ENCODE results near the gene AKT1S1.

DNA sequence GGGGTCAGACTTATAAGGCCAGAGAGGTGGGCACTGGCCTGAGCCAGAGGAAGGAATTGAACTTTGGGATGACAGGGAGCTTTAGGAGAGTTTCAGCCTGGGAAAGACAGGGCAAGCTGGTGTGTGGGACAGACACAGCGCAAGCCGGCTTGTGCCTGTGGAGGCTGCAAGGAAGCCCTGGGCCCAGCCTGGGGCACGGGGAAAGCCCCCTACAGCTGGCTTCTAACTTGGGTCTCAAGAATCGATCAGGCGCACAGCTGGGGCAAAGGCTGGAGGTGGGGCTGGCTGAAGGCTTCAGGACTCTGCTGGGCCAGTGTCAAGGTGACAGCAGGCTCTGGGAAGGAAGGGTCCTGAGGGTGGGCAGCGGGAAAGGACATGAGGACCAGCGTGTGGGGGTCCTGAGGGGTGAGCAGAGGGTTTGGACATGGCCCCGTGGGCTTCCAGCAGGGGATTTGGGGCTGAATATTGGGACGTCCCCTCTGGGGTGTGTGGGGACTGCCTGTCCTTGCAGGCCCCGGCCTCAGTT, 23.2 kb downstream of the AKT1S1 start:
- TF ChIP-seq, protein P1, sequence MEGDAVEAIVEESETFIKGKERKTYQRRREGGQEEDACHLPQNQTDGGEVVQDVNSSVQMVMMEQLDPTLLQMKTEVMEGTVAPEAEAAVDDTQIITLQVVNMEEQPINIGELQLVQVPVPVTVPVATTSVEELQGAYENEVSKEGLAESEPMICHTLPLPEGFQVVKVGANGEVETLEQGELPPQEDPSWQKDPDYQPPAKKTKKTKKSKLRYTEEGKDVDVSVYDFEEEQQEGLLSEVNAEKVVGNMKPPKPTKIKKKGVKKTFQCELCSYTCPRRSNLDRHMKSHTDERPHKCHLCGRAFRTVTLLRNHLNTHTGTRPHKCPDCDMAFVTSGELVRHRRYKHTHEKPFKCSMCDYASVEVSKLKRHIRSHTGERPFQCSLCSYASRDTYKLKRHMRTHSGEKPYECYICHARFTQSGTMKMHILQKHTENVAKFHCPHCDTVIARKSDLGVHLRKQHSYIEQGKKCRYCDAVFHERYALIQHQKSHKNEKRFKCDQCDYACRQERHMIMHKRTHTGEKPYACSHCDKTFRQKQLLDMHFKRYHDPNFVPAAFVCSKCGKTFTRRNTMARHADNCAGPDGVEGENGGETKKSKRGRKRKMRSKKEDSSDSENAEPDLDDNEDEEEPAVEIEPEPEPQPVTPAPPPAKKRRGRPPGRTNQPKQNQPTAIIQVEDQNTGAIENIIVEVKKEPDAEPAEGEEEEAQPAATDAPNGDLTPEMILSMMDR (tag by site-specific recombination; IDR thresholded peaks at IDR 0.05): no peak
- TF ChIP-seq ZNF302 (tag by site-specific recombination; IDR thresholded peaks at IDR 0.05; ENCODE audit: low read depth) (no peak), ZBTB8A (tag by site-specific recombination; IDR thresholded peaks at IDR 0.05) (no peak), YY1 (tag by site-specific recombination; IDR thresholded peaks at IDR 0.05) (no peak)
